ENCODE data around the gene PPP2R1B.

Gene PPP2R1B

DNA sequence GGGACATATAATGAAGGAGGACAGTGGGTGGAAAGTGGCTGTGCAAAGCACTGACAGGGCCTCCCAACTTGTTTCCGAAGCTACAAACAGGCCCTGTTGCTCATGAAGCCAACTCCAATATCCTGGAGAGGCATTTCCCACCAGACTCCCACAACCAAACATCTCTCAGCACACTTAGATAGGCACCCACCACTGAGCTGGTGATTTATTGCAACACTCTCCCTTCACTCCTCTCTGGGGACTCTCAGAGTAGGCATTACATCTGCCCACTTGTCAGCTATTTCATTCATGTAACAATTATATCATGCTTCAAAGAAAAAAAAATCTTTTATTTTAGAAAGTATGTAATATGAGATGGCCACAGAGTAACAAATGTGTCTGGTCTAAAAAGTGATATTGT, 32.1 kb upstream of the PPP2R1B start:
- TF ChIP-seq, protein P1, sequence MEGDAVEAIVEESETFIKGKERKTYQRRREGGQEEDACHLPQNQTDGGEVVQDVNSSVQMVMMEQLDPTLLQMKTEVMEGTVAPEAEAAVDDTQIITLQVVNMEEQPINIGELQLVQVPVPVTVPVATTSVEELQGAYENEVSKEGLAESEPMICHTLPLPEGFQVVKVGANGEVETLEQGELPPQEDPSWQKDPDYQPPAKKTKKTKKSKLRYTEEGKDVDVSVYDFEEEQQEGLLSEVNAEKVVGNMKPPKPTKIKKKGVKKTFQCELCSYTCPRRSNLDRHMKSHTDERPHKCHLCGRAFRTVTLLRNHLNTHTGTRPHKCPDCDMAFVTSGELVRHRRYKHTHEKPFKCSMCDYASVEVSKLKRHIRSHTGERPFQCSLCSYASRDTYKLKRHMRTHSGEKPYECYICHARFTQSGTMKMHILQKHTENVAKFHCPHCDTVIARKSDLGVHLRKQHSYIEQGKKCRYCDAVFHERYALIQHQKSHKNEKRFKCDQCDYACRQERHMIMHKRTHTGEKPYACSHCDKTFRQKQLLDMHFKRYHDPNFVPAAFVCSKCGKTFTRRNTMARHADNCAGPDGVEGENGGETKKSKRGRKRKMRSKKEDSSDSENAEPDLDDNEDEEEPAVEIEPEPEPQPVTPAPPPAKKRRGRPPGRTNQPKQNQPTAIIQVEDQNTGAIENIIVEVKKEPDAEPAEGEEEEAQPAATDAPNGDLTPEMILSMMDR (IDR thresholded peaks at IDR 0.05; ENCODE audit: low read depth, low read length, poor library complexity, severe bottlenecking) = no peak
- no peak for TF ChIP-seq EZH2phosphoT487 (IDR thresholded peaks at IDR 0.05; ENCODE audit: borderline replicate concordance, low read length)

DNA sequence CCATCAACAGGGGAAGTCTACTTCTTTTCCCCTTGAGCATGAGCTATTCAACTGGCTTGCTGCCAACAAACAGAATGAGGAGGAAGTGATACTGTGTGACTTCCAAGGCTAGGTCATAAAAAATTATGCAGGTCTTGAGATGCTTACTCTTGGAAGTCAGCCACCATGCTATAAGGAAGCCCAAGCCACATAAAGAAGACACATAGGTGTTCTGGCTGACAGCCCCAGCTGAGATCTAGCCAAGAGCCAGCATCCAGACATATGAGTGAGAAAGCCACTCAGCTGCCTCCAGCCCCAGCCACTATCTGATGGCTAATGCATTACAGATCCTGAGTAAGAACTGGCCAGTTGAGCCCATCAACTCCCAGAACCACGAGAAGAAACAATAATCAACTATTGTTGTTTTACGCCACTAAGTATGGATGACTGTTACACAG, 31.0 kb upstream of the PPP2R1B start:
- peaks cover 18% of the 10 kb centered on the region for H3K4me1 ChIP-seq (ENCODE audit: control insufficient read depth, low read length)
- H3K9me2 ChIP-seq (replicated peaks; ENCODE audit: control insufficient read depth, low read length) = no peaks in the 10 kb centered on the region
- H3K4me3 ChIP-seq (ENCODE audit: low read length) = no peak overlapping the region
- no peaks in the 10 kb centered on the region for H3K79me2 ChIP-seq (ENCODE audit: control insufficient read depth, low read length)
- H3K9me3 ChIP-seq (ENCODE audit: control insufficient read depth, insufficient read depth, low read length) = peaks cover 11% of the 10 kb centered on the region
- TF ChIP-seq, protein P1 (IDR thresholded peaks at IDR 0.05; ENCODE audit: low read depth, low read length, poor library complexity, severe bottlenecking) = no peak
- TF ChIP-seq EZH2phosphoT487 (IDR thresholded peaks at IDR 0.05; ENCODE audit: borderline replicate concordance, low read length) = no peak
- peaks cover 4% of the 10 kb centered on the region; the same call in 1 of the 2 replicates for H3F3A ChIP-seq (ENCODE audit: control insufficient read depth, insufficient read depth)
- peak overlapping the region; percentile 26 for H3K4me2 ChIP-seq (ENCODE audit: low read length)
- H3K27me3 ChIP-seq (ENCODE audit: control insufficient read depth, low read length) = no peaks in the 10 kb centered on the region
- peaks cover 48% of the 10 kb centered on the region for H3K36me3 ChIP-seq (ENCODE audit: control insufficient read depth, low read length)
- H4K20me1 ChIP-seq (ENCODE audit: control insufficient read depth, insufficient read depth, low read depth, low read length) = no peaks in the 10 kb centered on the region
- no peak overlapping the region for H3K27ac ChIP-seq (ENCODE audit: low read depth, low read length)

More for the DNA sequence above, 32.1 kb upstream of the PPP2R1B start:
- Histone ChIP-seq H3K79me2 (ENCODE audit: control insufficient read depth, low read length) (no peaks in the 10 kb centered on the region), H3K27me3 (ENCODE audit: control insufficient read depth, low read length) (no peaks in the 10 kb centered on the region), H3K4me1 (ENCODE audit: control insufficient read depth, low read length) (peaks cover 18% of the 10 kb centered on the region), H3K4me2 (ENCODE audit: low read length) (no peak overlapping the region), H3K27ac (ENCODE audit: low read depth, low read length) (no peak overlapping the region), H3K36me3 (ENCODE audit: control insufficient read depth, low read length) (peaks cover 48% of the 10 kb centered on the region), H4K20me1 (ENCODE audit: control insufficient read depth, insufficient read depth, low read depth, low read length) (no peaks in the 10 kb centered on the region), H3K4me3 (ENCODE audit: low read length) (no peak overlapping the region), H3K9me2 (replicated peaks; ENCODE audit: control insufficient read depth, low read length) (no peaks in the 10 kb centered on the region), H3F3A (ENCODE audit: control insufficient read depth, insufficient read depth) (peaks cover 4% of the 10 kb centered on the region; the same call in 1 of the 2 replicates), H3K9me3 (ENCODE audit: control insufficient read depth, insufficient read depth, low read length) (peaks cover 11% of the 10 kb centered on the region)

DNA sequence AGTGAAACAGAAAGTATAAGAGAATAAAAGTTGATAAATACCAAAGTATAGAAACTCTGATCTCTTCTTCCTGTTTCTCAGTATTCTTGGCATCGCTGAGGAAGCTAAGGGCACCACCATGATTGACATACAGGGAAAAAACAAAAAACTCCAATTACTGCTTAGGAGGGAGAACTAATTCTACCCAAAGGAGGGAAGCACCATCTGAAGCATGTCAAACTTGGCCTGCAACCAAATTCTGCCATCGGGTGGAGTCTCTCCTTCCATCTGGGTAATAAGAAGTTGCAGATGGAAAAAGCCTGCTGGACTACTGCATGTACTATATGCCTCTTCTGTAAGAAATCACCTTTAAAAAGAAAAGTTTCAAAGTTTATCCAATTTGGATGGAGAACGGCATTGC, 30.5 kb upstream of the PPP2R1B start:
- Histone ChIP-seq H3K79me2 (ENCODE audit: control insufficient read depth, low read length) (no peaks in the 10 kb centered on the region), H3K4me3 (ENCODE audit: low read length) (no peak overlapping the region), H3K9me3 (ENCODE audit: control insufficient read depth, insufficient read depth, low read length) (peaks cover 11% of the 10 kb centered on the region), H3K36me3 (ENCODE audit: control insufficient read depth, low read length) (peaks cover 45% of the 10 kb centered on the region), H4K20me1 (ENCODE audit: control insufficient read depth, insufficient read depth, low read depth, low read length) (no peaks in the 10 kb centered on the region), H3K9me2 (replicated peaks; ENCODE audit: control insufficient read depth, low read length) (no peaks in the 10 kb centered on the region), H3K27ac (ENCODE audit: low read depth, low read length) (no peak overlapping the region), H3K27me3 (ENCODE audit: control insufficient read depth, low read length) (no peaks in the 10 kb centered on the region), H3K4me2 (ENCODE audit: low read length) (peak overlapping the region; percentile 26), H3K4me1 (ENCODE audit: control insufficient read depth, low read length) (peaks cover 18% of the 10 kb centered on the region), H3F3A (ENCODE audit: control insufficient read depth, insufficient read depth) (peaks cover 4% of the 10 kb centered on the region; the same call in 1 of the 2 replicates)
- TF ChIP-seq EZH2phosphoT487 (IDR thresholded peaks at IDR 0.05; ENCODE audit: borderline replicate concordance, low read length) = no peak
- TF ChIP-seq, protein P1 (IDR thresholded peaks at IDR 0.05; ENCODE audit: low read depth, low read length, poor library complexity, severe bottlenecking) = peak; percentile 16
